Keratinocyte (primary cell): Measurements from ENCODE around the gene SYNPR. TPM values are rescaled to one million over a fixed set of nuclear protein-coding genes. Genes with fewer than 3 reads are reported as not detected.

Experiments
- DNase-seq: peaks from one replicate; pipeline ENCODE4 v3.0.0-alpha.2; 2011; ENCODE audit warnings: low read depth, missing footprints, low spot score
- FAIRE-seq: peaks from 2 replicates; lab custom pipeline; 2011; peaks lifted over from hg19 to GRCh38; lab: Jason Lieb, UNC
- H2AFZ ChIP-seq: 2 replicates; pipeline ENCODE4 v1.6.0; 2012; ENCODE audit warnings: low read length, control low read depth, inconsistent platforms; ENCODE audit not compliant: control insufficient read depth
- H3K27ac ChIP-seq: 2 replicates; pipeline ENCODE4 v1.5.1; 2011; ENCODE audit warnings: low read length; ENCODE audit not compliant: control insufficient read depth, insufficient read depth
- H3K27me3 ChIP-seq: 3 replicates; pipeline ENCODE4 v1.6.0; 2011; ENCODE audit warnings: low read length; ENCODE audit not compliant: control insufficient read depth, insufficient read depth; ENCODE audit errors: extremely low read depth
- H3K36me3 ChIP-seq, 2 experiments: 2 replicates in 1 of 2; 3 replicates in 1 of 2; pipeline ENCODE4 v1.5.1; 2011; ENCODE audit warnings: low read length in 2 of 2, mild to moderate bottlenecking in 1 of 2; ENCODE audit not compliant: control insufficient read depth in 2 of 2, insufficient read depth in 2 of 2; ENCODE audit errors: extremely low read depth in 1 of 2
- H3K4me1 ChIP-seq: 3 replicates; pipeline ENCODE4 v1.5.1; 2011; ENCODE audit warnings: low read length; ENCODE audit not compliant: control insufficient read depth, insufficient read depth; ENCODE audit errors: extremely low read depth
- H3K4me2 ChIP-seq: 3 replicates; pipeline ENCODE4 v1.6.0; 2011; ENCODE audit warnings: low read depth, low read length; ENCODE audit not compliant: control insufficient read depth, insufficient read depth; ENCODE audit errors: extremely low read depth
- H3K4me3 ChIP-seq, 3 experiments: fragments of 200-600 bp in 1 of 3; sonication (generic) in 1 of 3; 2 replicates in 2 of 3; 3 replicates in 1 of 3; pipeline ENCODE4 v1.5.1; 2011 to 2016; ENCODE audit warnings: low read length in 3 of 3, mild to moderate bottlenecking in 3 of 3, control low read depth in 2 of 3, inconsistent platforms in 1 of 3, low read depth in 1 of 3, mixed read lengths in 1 of 3, mixed run types in 1 of 3, moderate library complexity in 1 of 3; ENCODE audit not compliant: control insufficient read depth in 2 of 3, insufficient read depth in 2 of 3; ENCODE audit errors: extremely low read depth in 1 of 3
- H3K79me2 ChIP-seq: 2 replicates; pipeline ENCODE4 v1.6.0; 2012; ENCODE audit warnings: low read length; ENCODE audit not compliant: control insufficient read depth, insufficient read depth
- H3K9ac ChIP-seq: 3 replicates; pipeline ENCODE4 v1.6.0; 2011; ENCODE audit warnings: low read length; ENCODE audit not compliant: control insufficient read depth, insufficient read depth; ENCODE audit errors: extremely low read depth
- H3K9me1 ChIP-seq: 3 replicates; pipeline ENCODE4 v1.6.0; 2011; ENCODE audit warnings: low read length; ENCODE audit not compliant: control insufficient read depth, insufficient read depth; ENCODE audit errors: extremely low read depth
- H3K9me3 ChIP-seq: 2 replicates; pipeline ENCODE4 v1.5.1; 2012; ENCODE audit warnings: low read depth, low read length; ENCODE audit not compliant: control insufficient read depth
- H4K20me1 ChIP-seq: 3 replicates; pipeline ENCODE4 v1.6.0; 2011; ENCODE audit warnings: low read length; ENCODE audit not compliant: control insufficient read depth, insufficient read depth; ENCODE audit errors: extremely low read depth
- CTCF ChIP-seq, 3 experiments: IDR thresholded peaks in 1 of 3; conservative IDR thresholded peaks in 1 of 3; optimal IDR thresholded peaks in 1 of 3; 2 replicates in 2 of 3; 3 replicates in 1 of 3; pipeline versions ENCODE3 to v1.5.1; 2011; ENCODE audit warnings: low read length in 3 of 3, mild to moderate bottlenecking in 3 of 3, moderate library complexity in 2 of 3, control low read depth in 1 of 3, inconsistent platforms in 1 of 3; ENCODE audit not compliant: insufficient read depth in 2 of 3; ENCODE audit errors: extremely low read depth in 1 of 3
- EZH2 ChIP-seq: IDR thresholded peaks from one replicate; pipeline ENCODE4 v1.6.1; 2012; ENCODE audit warnings: inconsistent platforms, mild to moderate bottlenecking, low read length, moderate library complexity
- dilution Hi-C: fragments of 300-500 bp; cut with MboI; formaldehyde crosslinking; loops from one replicate; pipeline ENCODE4 v1.7.0; 2020; ENCODE audit warnings: low sequenced_read_pairs; ENCODE audit not compliant: extremely low pct_ligation_motif_present
- polyA plus RNA-seq, 5 experiments: library from polyadenylated mRNA; depleted of rRNA in 3 of 5; stranded (reverse) in 3 of 5; stranded (forward) in 1 of 5; unstranded in 1 of 5; fragments of >200 nt; gene quantifications; 1 replicate in 1 of 5; 2 replicates in 3 of 5; 3 replicates in 1 of 5; pipeline versions ENCODE4 v1.2.1 to v1.2.3, GENCODE V29; 2011 to 2012; ENCODE audit warnings: missing spikeins in 2 of 5, low read depth in 1 of 5, low replicate concordance in 1 of 5

The SYNPR gene
- polyA plus RNA-seq, 1 donor (not counting 4 experiments of a cell fraction or from before 2014, with no cell fraction given) = not detected

DNA sequence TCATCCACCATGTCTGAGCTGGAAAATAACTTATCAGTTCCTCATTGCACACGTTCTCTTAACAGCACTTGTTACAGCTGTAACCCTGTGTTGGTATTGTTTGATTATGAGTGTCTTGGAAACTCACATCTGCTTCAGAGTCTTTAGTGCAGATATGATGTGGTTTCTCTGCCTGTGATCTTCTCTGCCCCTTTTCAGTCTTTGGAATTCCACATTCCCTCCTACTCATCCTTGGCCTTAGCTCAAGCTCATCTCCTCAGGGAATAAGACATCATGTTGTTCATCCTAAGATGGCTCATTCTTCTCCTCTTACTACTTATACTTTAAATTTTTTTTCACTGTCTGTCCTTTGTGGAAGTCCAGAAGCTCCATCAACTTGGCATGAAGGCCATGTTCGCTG, 77.7 kb downstream of the SYNPR start:
- H3K79me2 ChIP-seq = no peaks in the 10 kb centered on the region
- no peak overlapping the region for H3K4me3 ChIP-seq
- no peaks in the 10 kb centered on the region for H3K9me1 ChIP-seq
- DNase-seq = no peak
- no peaks in the 10 kb centered on the region for H3K27me3 ChIP-seq
- H3K27ac ChIP-seq = no peak overlapping the region
- dilution Hi-C loops = no loop called here
- TF ChIP-seq EZH2 (no peak), CTCF (optimal IDR thresholded peaks at IDR 0.05 in 1 of 3, IDR thresholded peaks at IDR 0.05 in 1 of 3, conservative IDR thresholded peaks at IDR 0.05 in 1 of 3; ENCODE audit: extremely low read depth in 1 of 3, insufficient read depth in 2 of 3, low read length in 3 of 3) (no peak)
- no peak overlapping the region for H3K9ac ChIP-seq
- H2AFZ ChIP-seq = no peak overlapping the region
- H3K36me3 ChIP-seq = no peaks in the 10 kb centered on the region
- no peaks in the 10 kb centered on the region for H4K20me1 ChIP-seq
- H3K4me1 ChIP-seq = no peaks in the 10 kb centered on the region
- H3K4me2 ChIP-seq = no peak overlapping the region
- no peak for FAIRE-seq
- H3K9me3 ChIP-seq = no peaks in the 10 kb centered on the region

GRCh38 chr3:63364495-63364894, 86.4 kb downstream of the SYNPR start:
- DNase-seq = peak; percentile 23
- no peaks in the 10 kb centered on the region for H3K4me1 ChIP-seq
- no peak overlapping the region for H3K27ac ChIP-seq
- H3K79me2 ChIP-seq = no peaks in the 10 kb centered on the region
- no peaks in the 10 kb centered on the region for H3K9me1 ChIP-seq
- H4K20me1 ChIP-seq = no peaks in the 10 kb centered on the region
- no peak for TF ChIP-seq EZH2
- no peak for TF ChIP-seq CTCF (optimal IDR thresholded peaks at IDR 0.05 in 1 of 3, IDR thresholded peaks at IDR 0.05 in 1 of 3, conservative IDR thresholded peaks at IDR 0.05 in 1 of 3; ENCODE audit: extremely low read depth in 1 of 3, insufficient read depth in 2 of 3, low read length in 3 of 3)
- H3K4me3 ChIP-seq = no peak overlapping the region
- H3K4me2 ChIP-seq = no peak overlapping the region
- no peaks in the 10 kb centered on the region for H3K36me3 ChIP-seq
- H3K9ac ChIP-seq = no peak overlapping the region
- no peaks in the 10 kb centered on the region for H3K9me3 ChIP-seq
- dilution Hi-C loops = loop anchor here (10.0 kb wide), 1 partner anchor 440 kb away; no protein-coding TSS in a partner anchor
- FAIRE-seq = no peak
- H3K27me3 ChIP-seq = no peaks in the 10 kb centered on the region
- H2AFZ ChIP-seq = no peak overlapping the region
